Spleen (tissue), 7 donors: ENCODE data around the gene MPZL2.

Source experiments
- POLR2A ChIP-seq, 3 donors: fragments of 450-650 bp; IDR thresholded peaks; one replicate each; pipeline ENCODE4 v1.5.1; 2017; ENCODE audit warnings: antibody characterized with exemption in 3 of 3, mild to moderate bottlenecking in 1 of 3
- TF ChIP-seq, protein P1 (sequence below), 11 experiments: fragments of 200-600 bp in 7 of 11; fragments of 450-650 bp in 4 of 11; sonication (generic) in 4 of 11; IDR thresholded peaks in 8 of 11; conservative IDR thresholded peaks in 3 of 11; 1 replicate in 7 of 11; 2 replicates in 4 of 11; pipeline versions ENCODE4 v1.4.0 to v1.8.0; 2016 to 2021; ENCODE audit warnings: antibody characterized with exemption in 11 of 11, inconsistent platforms in 4 of 11, mild to moderate bottlenecking in 1 of 11
- donor health status: DM: no; HTN: no; CAD: no; lungs with moderate emphysema.
- donor health status: DM: no; HTN: no; CAD: no.
- donor health status: DM: no; HTN: no; CAD: no.

DNA sequence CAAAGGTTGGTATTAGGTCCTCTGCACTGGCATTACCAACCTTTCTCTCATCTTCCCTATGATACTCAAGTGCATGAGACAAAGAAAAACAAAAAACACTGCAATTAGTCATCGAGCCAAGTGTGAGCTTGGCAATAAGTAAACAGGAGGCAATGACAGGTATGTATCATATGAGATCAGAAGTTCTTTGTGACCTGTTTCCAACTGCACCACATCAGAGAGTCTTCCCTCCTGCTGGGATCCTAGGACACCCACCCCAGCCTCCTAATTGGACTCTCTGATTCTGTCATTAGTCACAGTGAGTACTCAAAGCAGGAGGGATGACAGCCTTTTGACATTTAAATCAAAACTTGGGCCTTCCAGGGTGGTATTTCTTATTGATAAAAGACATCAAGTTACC is 31.4 kb downstream of the MPZL2 start:
- TF ChIP-seq POLR2A (IDR thresholded peaks at IDR 0.05) = no peak
- TF ChIP-seq, protein P1, sequence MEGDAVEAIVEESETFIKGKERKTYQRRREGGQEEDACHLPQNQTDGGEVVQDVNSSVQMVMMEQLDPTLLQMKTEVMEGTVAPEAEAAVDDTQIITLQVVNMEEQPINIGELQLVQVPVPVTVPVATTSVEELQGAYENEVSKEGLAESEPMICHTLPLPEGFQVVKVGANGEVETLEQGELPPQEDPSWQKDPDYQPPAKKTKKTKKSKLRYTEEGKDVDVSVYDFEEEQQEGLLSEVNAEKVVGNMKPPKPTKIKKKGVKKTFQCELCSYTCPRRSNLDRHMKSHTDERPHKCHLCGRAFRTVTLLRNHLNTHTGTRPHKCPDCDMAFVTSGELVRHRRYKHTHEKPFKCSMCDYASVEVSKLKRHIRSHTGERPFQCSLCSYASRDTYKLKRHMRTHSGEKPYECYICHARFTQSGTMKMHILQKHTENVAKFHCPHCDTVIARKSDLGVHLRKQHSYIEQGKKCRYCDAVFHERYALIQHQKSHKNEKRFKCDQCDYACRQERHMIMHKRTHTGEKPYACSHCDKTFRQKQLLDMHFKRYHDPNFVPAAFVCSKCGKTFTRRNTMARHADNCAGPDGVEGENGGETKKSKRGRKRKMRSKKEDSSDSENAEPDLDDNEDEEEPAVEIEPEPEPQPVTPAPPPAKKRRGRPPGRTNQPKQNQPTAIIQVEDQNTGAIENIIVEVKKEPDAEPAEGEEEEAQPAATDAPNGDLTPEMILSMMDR (IDR thresholded peaks at IDR 0.05 in 8 of 11, conservative IDR thresholded peaks at IDR 0.05 in 3 of 11) = no peak
